Heart left ventricle (tissue), 13 donors: ENCODE results near the gene AREL1.

Experiments used
- CTCF ChIP-seq, 12 donors: fragments of 200-600 bp; sonication (generic) in 4 of 12; IDR thresholded peaks; one replicate each; pipeline versions ENCODE4 v1.5.0 to v1.8.0; 2018 to 2022; ENCODE audit warnings: antibody characterized with exemption in 12 of 12, mild to moderate bottlenecking in 5 of 12
- POLR2A ChIP-seq, 2 donors: fragments of 450-650 bp; IDR thresholded peaks; one replicate each; pipeline ENCODE4 v1.6.1; 2017; ENCODE audit warnings: antibody characterized with exemption in 2 of 2, mild to moderate bottlenecking in 2 of 2, moderate library complexity in 2 of 2
- donor health status: ischemic (EF 13 %, LVEDD 7.1; RV severe dilation, severe dysfunction).
- donor health status: DM: no; HTN: yes; CAD: no.
- donor health status: DM: no; HTN: no; CAD: no.
- donor health status: ischemic (EF 25% LVEDD 6.9; RV normal size, moderate dysfunction).
- donor health status: ischemic (EF 25% LVEDD 5.7; RV mildly dilated, moderate dysfunction).
- donor health status: ischemic (EF 35%, LVEDD 5.7; RV mildly dilated, moderate dysfunction).
- donor health status: nonischemic (EF 11% LVEDD 7.7; RV severe dilation, severe dysfunction).
- donor health status: DM: yes; HTN: yes; CAD: no.
- donor health status: PGD.
- donor health status: ischemic (EF 29% LVEDD 5.4; RV normal size, mild dysfunction).
- donor health status: nonischemic (EF 23%, LVEDD 6.1; RV moderate dilation, normal function).

GRCh38 chr14:74704656-74705055 is 8.2 kb downstream of the AREL1 start:
- no peak for TF ChIP-seq CTCF (IDR thresholded peaks at IDR 0.05)
- no peak for TF ChIP-seq POLR2A (IDR thresholded peaks at IDR 0.05)
